Vagina (tissue), 2 donors: ENCODE measurements around the gene MYO1G.

Source experiments
- CTCF ChIP-seq, 3 experiments: fragments of 450-650 bp in 2 of 3; fragments of 200-600 bp in 1 of 3; sonication (generic) in 1 of 3; IDR thresholded peaks; one replicate each; pipeline ENCODE4 v1.5.1; 2017 to 2019; ENCODE audit warnings: antibody characterized with exemption in 3 of 3, mild to moderate bottlenecking in 2 of 3, moderate library complexity in 2 of 3
- POLR2A ChIP-seq, 2 donors: fragments of 450-650 bp; IDR thresholded peaks; one replicate each; pipeline ENCODE4 v1.6.1; 2017; ENCODE audit warnings: antibody characterized with exemption in 2 of 2, mild to moderate bottlenecking in 2 of 2, moderate library complexity in 2 of 2

GRCh38 chr7:45028138-45028919 is 49.5 kb upstream of the MYO1G start:
- TF ChIP-seq CTCF (IDR thresholded peaks at IDR 0.05), result no peak
- no peak for TF ChIP-seq POLR2A (IDR thresholded peaks at IDR 0.05)
